ENCODE data around the gene CRYL1. TPM values are rescaled to one million over a fixed set of nuclear protein-coding genes. Genes with fewer than 3 reads are reported as not detected.

CRYL1 gene
- polyA plus RNA-seq, result 10 to 100 TPM; 26.2 to 54.2 (median 30.1) TPM

- DNase-seq, result peak; percentile 64 to 68 (median 66)
- H3K4me3 Mint-ChIP-seq, result peak within 1 kb of the TSS; percentile 84 to 97 (median 92)
- peak within 1 kb of the TSS; percentile 85 to 94 (median 92) for H3K27ac Mint-ChIP-seq
- no peaks in the 10 kb centered on the region for H3K36me3 Mint-ChIP-seq
- H3K27me3 Mint-ChIP-seq (ENCODE audit: low read depth in 3 of 3), result peaks cover 0 to 10% (median 4%) of the 10 kb centered on the region in 3 donors
- peaks cover 18 to 20% of the 10 kb centered on the region in 2 donors for H3K4me1 Mint-ChIP-seq
- H3K9me3 Mint-ChIP-seq, result no peaks in the 10 kb centered on the region
Measured at GRCh38 chr13:20525601-20526544, at the start of gene CRYL1. TSS of gene CRYL1 (minus strand) at chr13:20525857. CDS start at chr13:20525794, 63 bp downstream.

- DNase-seq, result no peak
- Mint-ChIP-seq H3K36me3 (peaks cover 3 to 32% (median 31%) of the 10 kb centered on the region in 3 donors), H3K4me1 (no peaks in the 10 kb centered on the region), H3K27me3 (ENCODE audit: low read depth in 3 of 3) (peaks cover 0 to 2% (median 0%) of the 10 kb centered on the region in 3 donors), H3K9me3 (no peaks in the 10 kb centered on the region), H3K4me3 (no peak overlapping the region), H3K27ac (no peak overlapping the region)
Measured at GRCh38 chr13:20573636-20574035, 48.0 kb upstream of the CRYL1 start.

- H3K4me3 Mint-ChIP-seq, result no peak overlapping the region
- H3K27me3 Mint-ChIP-seq (ENCODE audit: low read depth in 3 of 3), result peaks cover 0 to 2% (median 0%) of the 10 kb centered on the region in 3 donors
- H3K36me3 Mint-ChIP-seq, result peaks cover 3 to 29% (median 27%) of the 10 kb centered on the region in 3 donors
- no peak overlapping the region for H3K27ac Mint-ChIP-seq
- H3K9me3 Mint-ChIP-seq, result no peaks in the 10 kb centered on the region
- H3K4me1 Mint-ChIP-seq, result peaks cover 1 to 3% of the 10 kb centered on the region in 2 donors
- no peak for DNase-seq
Measured at GRCh38 chr13:20573186-20573585, 47.5 kb upstream of the CRYL1 start.

- H3K9me3 Mint-ChIP-seq, result no peaks in the 10 kb centered on the region
- no peak for DNase-seq
- peaks cover 2 to 6% (median 5%) of the 10 kb centered on the region in 3 donors for H3K27me3 Mint-ChIP-seq (ENCODE audit: low read depth in 3 of 3)
- H3K36me3 Mint-ChIP-seq, result peaks cover 3 to 20% (median 18%) of the 10 kb centered on the region in 3 donors
- peaks cover 9 to 13% of the 10 kb centered on the region in 2 donors for H3K4me1 Mint-ChIP-seq
- H3K4me3 Mint-ChIP-seq, result no peak overlapping the region
- no peak overlapping the region for H3K27ac Mint-ChIP-seq
Measured at GRCh38 chr13:20571676-20572075, 46.0 kb upstream of the CRYL1 start.

GRCh38 chr13:20570517-20570916 is 44.9 kb upstream of the CRYL1 start:
- Mint-ChIP-seq H3K27ac (no peak overlapping the region), H3K9me3 (no peaks in the 10 kb centered on the region), H3K36me3 (peaks cover 3 to 9% (median 6%) of the 10 kb centered on the region in 3 donors), H3K27me3 (ENCODE audit: low read depth in 3 of 3) (peaks cover 2 to 6% (median 5%) of the 10 kb centered on the region in 3 donors), H3K4me3 (no peak overlapping the region), H3K4me1 (peaks cover 14 to 19% of the 10 kb centered on the region in 2 donors)
- no peak for DNase-seq

GRCh38 chr13:20567881-20568528 is 42.3 kb upstream of the CRYL1 start:
- H3K27ac Mint-ChIP-seq, result peak overlapping the region; percentile 80 to 96 (median 92)
- no peaks in the 10 kb centered on the region for H3K36me3 Mint-ChIP-seq
- H3K4me3 Mint-ChIP-seq, result peak overlapping the region; percentile 91 to 94 (median 93)
- peaks cover 14 to 19% of the 10 kb centered on the region in 2 donors for H3K4me1 Mint-ChIP-seq
- DNase-seq, result no peak
- peaks cover 0 to 5% (median 0%) of the 10 kb centered on the region in 6 donors for H3K9me3 Mint-ChIP-seq
- peaks cover 4 to 6% (median 5%) of the 10 kb centered on the region in 3 donors for H3K27me3 Mint-ChIP-seq (ENCODE audit: low read depth in 3 of 3)

- peaks cover 0 to 5% (median 0%) of the 10 kb centered on the region in 6 donors for H3K9me3 Mint-ChIP-seq
- peaks cover 14 to 19% of the 10 kb centered on the region in 2 donors for H3K4me1 Mint-ChIP-seq
- H3K4me3 Mint-ChIP-seq, result peak within 1 kb of the TSS; percentile 91 to 94 (median 93)
- H3K27ac Mint-ChIP-seq, result peak within 1 kb of the TSS; percentile 80 to 96 (median 92)
- DNase-seq, result peak; percentile 84
- no peaks in the 10 kb centered on the region for H3K36me3 Mint-ChIP-seq
- peaks cover 4 to 7% (median 6%) of the 10 kb centered on the region in 3 donors for H3K27me3 Mint-ChIP-seq (ENCODE audit: low read depth in 3 of 3)
Measured at GRCh38 chr13:20566898-20567874, 41.5 kb upstream of the CRYL1 start, which contains the start of gene IFT88. TSS of gene IFT88 (plus strand) at chr13:20567157. CDS start at chr13:20574386, 7,229 bp downstream.

GRCh38 chr13:20566468-20566897 is 40.8 kb upstream of the CRYL1 start:
- H3K36me3 Mint-ChIP-seq, result no peaks in the 10 kb centered on the region
- peaks cover 4 to 7% (median 6%) of the 10 kb centered on the region in 3 donors for H3K27me3 Mint-ChIP-seq (ENCODE audit: low read depth in 3 of 3)
- DNase-seq, result no peak
- H3K4me3 Mint-ChIP-seq, result peak overlapping the region; percentile 91 to 94 (median 93)
- H3K9me3 Mint-ChIP-seq, result peaks cover 0 to 5% (median 0%) of the 10 kb centered on the region in 6 donors
- peaks cover 14 to 19% of the 10 kb centered on the region in 2 donors for H3K4me1 Mint-ChIP-seq
- peak overlapping the region; percentile 80 to 96 (median 88) for H3K27ac Mint-ChIP-seq

- DNase-seq, result no peak
- Mint-ChIP-seq H3K36me3 (no peaks in the 10 kb centered on the region), H3K4me3 (peak overlapping the region; percentile 64 to 94 (median 70)), H3K27me3 (ENCODE audit: low read depth in 3 of 3) (peaks cover 4 to 7% (median 6%) of the 10 kb centered on the region in 3 donors), H3K9me3 (peaks cover 0 to 5% (median 0%) of the 10 kb centered on the region in 6 donors), H3K4me1 (peaks cover 14 to 19% of the 10 kb centered on the region in 2 donors), H3K27ac (peak overlapping the region in 4 of 6 donors; percentile 19 to 72 (median 50))
Measured at GRCh38 chr13:20565115-20565736, 39.6 kb upstream of the CRYL1 start.

GRCh38 chr13:20561741-20562140 is 36.1 kb upstream of the CRYL1 start:
- peaks cover 2 to 3% (median 3%) of the 10 kb centered on the region in 3 donors for H3K27me3 Mint-ChIP-seq (ENCODE audit: low read depth in 3 of 3)
- H3K9me3 Mint-ChIP-seq, result peaks cover 0 to 5% (median under 1%) of the 10 kb centered on the region in 6 donors
- H3K27ac Mint-ChIP-seq, result no peak overlapping the region
- H3K4me1 Mint-ChIP-seq, result peaks cover 5 to 6% of the 10 kb centered on the region in 2 donors
- no peak for DNase-seq
- no peak overlapping the region for H3K4me3 Mint-ChIP-seq
- no peaks in the 10 kb centered on the region for H3K36me3 Mint-ChIP-seq

GRCh38 chr13:20559659-20560356 is 34.2 kb upstream of the CRYL1 start:
- DNase-seq, result no peak
- H3K4me1 Mint-ChIP-seq, result no peaks in the 10 kb centered on the region

GRCh38 chr13:20558982-20559381 is 33.3 kb upstream of the CRYL1 start:
- Mint-ChIP-seq H3K4me1 (no peaks in the 10 kb centered on the region), H3K9me3 (peaks cover 0 to 2% (median 0%) of the 10 kb centered on the region in 6 donors), H3K36me3 (no peaks in the 10 kb centered on the region), H3K27me3 (ENCODE audit: low read depth in 3 of 3) (peaks cover 2 to 4% (median 3%) of the 10 kb centered on the region in 3 donors), H3K4me3 (no peak overlapping the region), H3K27ac (no peak overlapping the region)
- no peak for DNase-seq

More at GRCh38 chr13:20559659-20560356, 34.2 kb upstream of the CRYL1 start:
- H3K27ac Mint-ChIP-seq, result no peak overlapping the region
- H3K9me3 Mint-ChIP-seq, result peaks cover 0 to 5% (median 0%) of the 10 kb centered on the region in 6 donors
- H3K4me3 Mint-ChIP-seq, result no peak overlapping the region
- H3K27me3 Mint-ChIP-seq (ENCODE audit: low read depth in 3 of 3), result peaks cover 2 to 4% (median 3%) of the 10 kb centered on the region in 3 donors
- H3K36me3 Mint-ChIP-seq, result no peaks in the 10 kb centered on the region
